Activated CD8-positive, alpha-beta memory T cell treated with anti-CD3 and anti-CD28 coated beads, Interleukin-2, amount 10 ng/mL, durations not matched to agents 7 days and 5 days (primary cell): Measurements from ENCODE around the gene KIF16B. TPM values are rescaled to one million over a fixed set of nuclear protein-coding genes. Genes with fewer than 3 reads are reported as not detected.
"Not testable (repeated sequence)": the region's sequence is repeated elsewhere in the genome, so short reads cannot be mapped to it uniquely, and the experiment has no call there.

Experiments used
- ATAC-seq: fragments of 150-1000 bp; cut with Tn5 transposase; one replicate; pipeline ENCODE4 v1.10.0; 2021; ENCODE audit warnings: moderate library complexity
- CTCF ChIA-PET: fragments of 350-600 bp; sonication (Branson Sonifier 250); formaldehyde crosslinking; loops from one replicate; lab custom pipeline; 2021; ENCODE audit warnings: antibody characterized with exemption; lab: Charles Lee
- DNase-seq: peaks from one replicate; pipeline ENCODE4 v3.0.0-alpha.2; 2020
- H3K27ac Mint-ChIP-seq: one replicate; pipeline ENCODE4 v1.8.0; 2021; ENCODE audit warnings: mild to moderate bottlenecking, mixed read lengths
- H3K27me3 Mint-ChIP-seq: one replicate; pipeline ENCODE4 v1.8.0; 2021; ENCODE audit warnings: mixed read lengths
- H3K36me3 Mint-ChIP-seq: one replicate; pipeline ENCODE4 v1.8.0; 2021; ENCODE audit warnings: mild to moderate bottlenecking, mixed read lengths
- H3K4me1 Mint-ChIP-seq: one replicate; pipeline ENCODE4 v1.8.0; 2021; ENCODE audit warnings: mixed read lengths
- H3K4me3 Mint-ChIP-seq: one replicate; pipeline ENCODE4 v1.8.0; 2021; ENCODE audit warnings: mild to moderate bottlenecking, moderate library complexity, mixed read lengths
- H3K9me3 Mint-ChIP-seq: one replicate; pipeline ENCODE4 v1.8.0; 2022; ENCODE audit warnings: low read depth, mixed read lengths
- total RNA-seq, 2 experiments: library from RNA; stranded (reverse); gene quantifications; one replicate each; pipeline ENCODE4 v1.2.3, GENCODE V29; 2021

KIF16B gene
- total RNA-seq, 2 experiments from 2014 or later, result 3.0 to 4.1 TPM

DNA sequence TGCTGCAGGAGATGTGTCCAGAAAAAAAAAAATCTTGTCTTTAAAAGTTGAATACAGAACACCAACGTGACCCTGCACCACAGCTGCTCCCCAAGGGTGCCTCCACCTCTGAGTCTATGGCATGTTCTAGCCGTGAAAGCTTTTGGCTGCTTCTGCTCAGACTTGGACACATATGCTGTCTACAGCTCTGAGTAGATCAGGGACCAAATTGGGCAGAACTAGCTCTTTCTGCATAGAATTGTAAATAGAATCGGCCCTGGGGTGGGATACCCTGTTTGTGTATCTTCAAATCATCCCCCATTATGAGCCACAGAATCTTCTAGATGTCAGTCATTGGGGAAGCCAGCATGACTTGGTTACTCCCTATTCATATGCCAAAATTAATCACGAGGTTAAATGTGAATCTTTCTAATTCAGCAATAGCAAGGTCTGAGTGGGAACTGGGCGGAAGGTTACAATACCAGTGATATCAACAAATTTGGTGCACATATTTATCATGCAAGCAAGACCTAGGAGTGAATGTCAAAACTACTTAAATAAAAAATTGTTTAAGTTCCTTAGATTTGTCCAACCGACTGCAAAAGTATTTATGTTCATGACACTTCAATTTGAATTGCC lies 302.8 kb downstream of the KIF16B start:
- no peaks in the 10 kb centered on the region for H3K4me1 Mint-ChIP-seq
- no peak for DNase-seq
- no peaks in the 10 kb centered on the region for H3K27me3 Mint-ChIP-seq
- H3K9me3 Mint-ChIP-seq, result peaks cover 14% of the 10 kb centered on the region
- no peak overlapping the region for H3K4me3 Mint-ChIP-seq
- H3K27ac Mint-ChIP-seq, result no peak overlapping the region
- CTCF ChIA-PET, result no interaction called here
- H3K36me3 Mint-ChIP-seq, result no peaks in the 10 kb centered on the region
- no peak for ATAC-seq

GRCh38 chr20:16267526-16267925 lies 305.7 kb downstream of the KIF16B start:
- no peak overlapping the region for H3K4me3 Mint-ChIP-seq
- H3K27me3 Mint-ChIP-seq, result no peaks in the 10 kb centered on the region
- CTCF ChIA-PET, result no interaction called here
- DNase-seq, result no peak
- no peak for ATAC-seq
- no peaks in the 10 kb centered on the region for H3K36me3 Mint-ChIP-seq
- no peak overlapping the region for H3K27ac Mint-ChIP-seq
- H3K9me3 Mint-ChIP-seq, result peaks cover 16% of the 10 kb centered on the region
- no peaks in the 10 kb centered on the region for H3K4me1 Mint-ChIP-seq

- no peaks in the 10 kb centered on the region for H3K4me1 Mint-ChIP-seq
- no peaks in the 10 kb centered on the region for H3K27me3 Mint-ChIP-seq
- H3K4me3 Mint-ChIP-seq, result no peak overlapping the region
- CTCF ChIA-PET, result no interaction called here
- ATAC-seq (no peak), DNase-seq (no peak)
- H3K27ac Mint-ChIP-seq, result no peak overlapping the region
- H3K9me3 Mint-ChIP-seq, result peaks cover 14% of the 10 kb centered on the region
- H3K36me3 Mint-ChIP-seq, result no peaks in the 10 kb centered on the region
Measured at GRCh38 chr20:16265334-16265733, 307.9 kb downstream of the KIF16B start.

DNA sequence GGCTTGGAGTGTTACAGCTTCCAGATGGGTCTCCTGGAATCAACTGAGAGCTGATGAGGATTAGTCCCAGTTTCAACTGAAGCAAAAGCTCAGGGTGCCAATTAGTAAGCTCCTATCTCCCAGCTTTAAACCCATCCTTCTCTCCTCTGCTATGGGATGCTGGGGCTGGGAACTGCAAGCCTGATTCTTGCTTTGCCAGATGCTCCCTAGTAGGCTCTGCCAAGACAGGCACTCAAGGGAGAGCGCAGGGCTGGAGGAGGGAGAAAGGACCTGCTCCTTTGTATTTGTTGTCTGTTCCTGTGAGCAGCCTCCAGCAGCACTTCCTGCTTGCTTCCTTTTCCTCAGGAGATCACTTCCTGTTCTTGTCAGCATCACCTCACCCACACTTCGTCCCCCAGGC lies 309.7 kb downstream of the KIF16B start:
- Mint-ChIP-seq H3K27ac (no peak overlapping the region), H3K4me1 (no peaks in the 10 kb centered on the region), H3K27me3 (no peaks in the 10 kb centered on the region), H3K36me3 (no peaks in the 10 kb centered on the region), H3K9me3 (peaks cover 14% of the 10 kb centered on the region), H3K4me3 (no peak overlapping the region)
- CTCF ChIA-PET, result no interaction called here
- DNase-seq (no peak), ATAC-seq (no peak)

- CTCF ChIA-PET, result no interaction called here
- Mint-ChIP-seq H3K4me3 (no peak overlapping the region), H3K27ac (no peak overlapping the region), H3K27me3 (no peaks in the 10 kb centered on the region), H3K36me3 (no peaks in the 10 kb centered on the region), H3K9me3 (peaks cover 14% of the 10 kb centered on the region), H3K4me1 (no peaks in the 10 kb centered on the region)
- DNase-seq (no peak), ATAC-seq (no peak)
Measured at GRCh38 chr20:16262594-16262993, 310.7 kb downstream of the KIF16B start.

GRCh38 chr20:16261733-16262273 lies 311.4 kb downstream of the KIF16B start:
- CTCF ChIA-PET, result no interaction called here
- no peaks in the 10 kb centered on the region for H3K4me1 Mint-ChIP-seq
- no peaks in the 10 kb centered on the region for H3K36me3 Mint-ChIP-seq
- ATAC-seq (no peak), DNase-seq (no peak)
- no peak overlapping the region for H3K27ac Mint-ChIP-seq
- peaks cover 8% of the 10 kb centered on the region for H3K9me3 Mint-ChIP-seq
- H3K4me3 Mint-ChIP-seq, result no peak overlapping the region
- H3K27me3 Mint-ChIP-seq, result no peaks in the 10 kb centered on the region

DNA sequence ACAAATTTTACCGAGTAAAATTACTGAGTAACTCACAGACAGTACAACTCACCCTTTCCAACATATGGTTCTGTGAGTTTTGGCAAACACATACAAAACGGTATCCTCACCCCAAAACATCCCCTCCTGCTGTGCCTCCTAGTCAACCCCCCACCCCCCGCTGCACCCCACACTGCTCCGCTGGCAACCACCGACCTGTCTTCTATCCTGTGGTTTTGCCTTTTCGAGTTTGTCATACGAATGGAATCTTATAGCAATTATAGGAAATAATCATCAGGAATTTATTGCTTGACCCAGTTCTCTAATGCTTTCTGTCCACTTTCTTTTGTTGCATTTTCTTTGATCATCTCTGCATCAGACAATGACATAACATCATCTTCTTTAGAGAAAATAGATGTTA lies 312.3 kb downstream of the KIF16B start:
- CTCF ChIA-PET, result no interaction called here

DNA sequence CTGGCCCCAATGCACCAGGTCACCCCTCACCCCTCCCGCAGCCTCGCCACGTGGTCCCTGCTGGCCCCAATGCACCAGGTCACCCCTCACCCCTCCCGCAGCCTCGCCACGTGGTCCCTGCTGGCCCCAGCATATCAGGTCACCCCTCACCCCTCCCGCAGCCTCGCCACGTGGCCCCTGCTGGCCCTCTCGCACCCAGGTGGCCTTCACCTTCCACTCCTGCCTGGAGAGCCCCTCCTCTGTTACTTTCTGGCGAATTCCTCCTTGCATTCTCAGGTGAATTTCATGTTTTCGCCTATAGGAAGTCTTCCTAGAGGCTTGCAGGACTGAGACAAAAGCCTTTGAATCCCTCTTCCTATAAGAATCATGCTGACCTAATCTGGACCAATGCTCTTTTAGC lies 313.1 kb downstream of the KIF16B start:
- H3K9me3 Mint-ChIP-seq, H3K4me1 Mint-ChIP-seq, H3K36me3 Mint-ChIP-seq, H3K27me3 Mint-ChIP-seq, CTCF ChIA-PET, DNase-seq, H3K27ac Mint-ChIP-seq, ATAC-seq, H3K4me3 Mint-ChIP-seq: not testable (repeated sequence)

More for the DNA sequence above, 312.3 kb downstream of the KIF16B start:
- DNase-seq (no peak), ATAC-seq (no peak)
- H3K4me3 Mint-ChIP-seq, result no peak overlapping the region
- no peaks in the 10 kb centered on the region for H3K36me3 Mint-ChIP-seq
- no peaks in the 10 kb centered on the region for H3K4me1 Mint-ChIP-seq
- H3K27me3 Mint-ChIP-seq, result no peaks in the 10 kb centered on the region
- peaks cover 4% of the 10 kb centered on the region for H3K9me3 Mint-ChIP-seq
- H3K27ac Mint-ChIP-seq, result no peak overlapping the region

DNA sequence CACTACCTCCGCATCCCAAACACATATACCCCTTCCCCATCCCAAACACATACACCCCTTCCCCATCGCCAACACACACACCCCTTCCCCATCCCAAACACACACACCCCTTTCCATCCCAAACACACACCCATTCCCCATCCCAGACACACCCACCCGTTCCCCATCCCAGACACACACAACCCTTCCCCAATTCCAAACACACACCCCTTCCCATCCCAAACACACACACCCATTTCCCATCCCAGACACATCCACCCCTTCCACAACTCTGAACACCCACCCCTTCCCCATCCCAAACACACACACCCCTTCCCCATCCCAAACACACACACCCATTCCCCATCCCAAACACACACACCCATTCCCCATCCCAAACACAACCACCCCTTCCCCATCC lies 314.5 kb downstream of the KIF16B start:
- H3K27ac Mint-ChIP-seq, result no peak overlapping the region
- H3K4me1 Mint-ChIP-seq, result no peaks in the 10 kb centered on the region
- CTCF ChIA-PET, result no interaction called here
- DNase-seq (no peak), ATAC-seq (no peak)
- no peaks in the 10 kb centered on the region for H3K36me3 Mint-ChIP-seq
- H3K4me3 Mint-ChIP-seq, result no peak overlapping the region
- H3K27me3 Mint-ChIP-seq, result no peaks in the 10 kb centered on the region
- H3K9me3 Mint-ChIP-seq, result no peaks in the 10 kb centered on the region

DNA sequence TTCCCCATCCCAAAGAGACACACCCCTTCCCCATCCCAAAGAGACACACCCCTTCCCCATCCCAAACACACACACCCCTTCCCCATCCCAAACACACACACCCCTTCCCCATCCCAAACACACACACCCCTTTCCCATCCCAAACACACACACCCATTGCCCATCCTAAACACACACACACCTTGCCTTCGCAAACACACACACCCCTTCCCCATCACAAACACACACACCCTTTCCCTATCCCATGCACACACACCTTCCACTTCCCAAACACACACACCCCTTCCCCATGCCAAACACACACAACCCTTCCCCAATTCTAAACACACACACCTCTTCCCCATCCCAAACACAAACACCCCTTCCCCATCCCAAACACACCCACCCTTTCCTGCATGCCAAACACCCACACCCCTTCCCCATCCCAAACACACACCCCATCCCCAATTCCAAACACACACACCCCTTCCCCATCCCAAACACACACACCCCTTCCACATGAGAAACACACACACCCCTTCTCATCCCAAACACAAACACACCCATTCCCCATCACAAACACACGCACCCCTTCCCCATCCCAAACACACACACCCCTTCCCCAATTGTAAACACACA lies 315.3 kb downstream of the KIF16B start:
- DNase-seq (no peak), ATAC-seq (no peak)
- no peaks in the 10 kb centered on the region for H3K9me3 Mint-ChIP-seq
- H3K4me3 Mint-ChIP-seq, result no peak overlapping the region
- CTCF ChIA-PET, result no interaction called here
- no peak overlapping the region for H3K27ac Mint-ChIP-seq
- H3K36me3 Mint-ChIP-seq, result no peaks in the 10 kb centered on the region
- H3K4me1 Mint-ChIP-seq, result no peaks in the 10 kb centered on the region
- H3K27me3 Mint-ChIP-seq, result no peaks in the 10 kb centered on the region

- no peak for DNase-seq
- H3K27ac Mint-ChIP-seq, result no peak overlapping the region
- CTCF ChIA-PET, result no interaction called here
- no peaks in the 10 kb centered on the region for H3K4me1 Mint-ChIP-seq
- H3K36me3 Mint-ChIP-seq, result no peaks in the 10 kb centered on the region
- no peaks in the 10 kb centered on the region for H3K27me3 Mint-ChIP-seq
- H3K9me3 Mint-ChIP-seq, result no peaks in the 10 kb centered on the region
- H3K4me3 Mint-ChIP-seq, result no peak overlapping the region
- ATAC-seq, result no peak
Measured at GRCh38 chr20:16257021-16257420, 316.2 kb downstream of the KIF16B start.

GRCh38 chr20:16246870-16247269 lies 326.4 kb downstream of the KIF16B start:
- peaks cover 4% of the 10 kb centered on the region for H3K9me3 Mint-ChIP-seq
- no peak overlapping the region for H3K27ac Mint-ChIP-seq
- H3K4me3 Mint-ChIP-seq, result no peak overlapping the region
- H3K27me3 Mint-ChIP-seq, result no peaks in the 10 kb centered on the region
- H3K36me3 Mint-ChIP-seq, result no peaks in the 10 kb centered on the region
- no peak for DNase-seq
- no peaks in the 10 kb centered on the region for H3K4me1 Mint-ChIP-seq
- CTCF ChIA-PET, result no interaction called here
- ATAC-seq, result no peak

- DNase-seq (no peak), ATAC-seq (no peak)
- Mint-ChIP-seq H3K27me3 (no peaks in the 10 kb centered on the region), H3K36me3 (no peaks in the 10 kb centered on the region), H3K27ac (no peak overlapping the region), H3K4me1 (no peaks in the 10 kb centered on the region), H3K9me3 (peaks cover 4% of the 10 kb centered on the region), H3K4me3 (no peak overlapping the region)
- CTCF ChIA-PET, result no interaction called here
Measured at GRCh38 chr20:16246291-16246690, 327.0 kb downstream of the KIF16B start.

- H3K4me3 Mint-ChIP-seq, result no peak overlapping the region
- peaks cover 4% of the 10 kb centered on the region for H3K9me3 Mint-ChIP-seq
- H3K27me3 Mint-ChIP-seq, result no peaks in the 10 kb centered on the region
- no peaks in the 10 kb centered on the region for H3K4me1 Mint-ChIP-seq
- CTCF ChIA-PET, result no interaction called here
- DNase-seq (no peak), ATAC-seq (no peak)
- no peaks in the 10 kb centered on the region for H3K36me3 Mint-ChIP-seq
- no peak overlapping the region for H3K27ac Mint-ChIP-seq
Measured at GRCh38 chr20:16245879-16246278, 327.4 kb downstream of the KIF16B start.
